T-cell (primary cell): ENCODE measurements around the gene AREG. TPM values are rescaled to one million over a fixed set of nuclear protein-coding genes. Genes with fewer than 3 reads are reported as not detected.

ENCODE experiments used
- ATAC-seq, 4 experiments: fragments of 200-7000 bp in 3 of 4; fragments of 150-1000 bp in 1 of 4; cut with Tn5 transposase; replicated peaks in 1 of 4; 1 replicate in 3 of 4; 2 replicates in 1 of 4; pipeline ENCODE4 v1.10.0; 2021; ENCODE audit warnings: moderate library complexity in 3 of 4, mild to moderate bottlenecking in 2 of 4, moderate number of reproducible peaks in 1 of 4
- CTCF ChIA-PET, 2 donors: fragments of 300-600 bp; sonication (Branson Sonifier 250); formaldehyde crosslinking; loops; one replicate each; lab custom pipeline; 2022; ENCODE audit warnings: antibody characterized with exemption in 2 of 2; lab: Charles Lee
- POLR2A ChIA-PET, 2 donors: fragments of 300-600 bp; sonication (Branson Sonifier 250); formaldehyde crosslinking; loops; one replicate each; lab custom pipeline; 2022; ENCODE audit warnings: antibody characterized with exemption in 2 of 2; lab: Charles Lee
- DNase-seq, 35 experiments: peaks; one replicate each; pipeline versions ENCODE4 v3.0.0 to v3.0.0-alpha.2; 2013 to 2023
- H3K27ac ChIP-seq: one replicate; pipeline ENCODE4 v1.5.1; 2013; ENCODE audit warnings: low read length
- H3K27me3 ChIP-seq, 2 experiments: replicated peaks in 1 of 2; 1 replicate in 1 of 2; 2 replicates in 1 of 2; pipeline versions ENCODE4 v1.6.1 to v1.7.0; 2013; ENCODE audit warnings: low read length in 1 of 2, mixed read lengths in 1 of 2; ENCODE audit not compliant: control insufficient read depth in 2 of 2, insufficient read depth in 2 of 2; ENCODE audit errors: extremely low read depth in 1 of 2
- H3K36me3 ChIP-seq, 2 donors: 1 replicate in 1 of 2; 2 replicates in 1 of 2; pipeline versions ENCODE4 v1.6.1 to v1.7.0; 2013; ENCODE audit warnings: low read length in 1 of 2; ENCODE audit not compliant: control insufficient read depth in 2 of 2, insufficient read depth in 1 of 2; ENCODE audit errors: extremely low read depth in 1 of 2
- H3K4me1 ChIP-seq, 2 experiments: 1 replicate in 1 of 2; 2 replicates in 1 of 2; pipeline versions ENCODE4 v1.6.1 to v1.7.0; 2013; ENCODE audit warnings: low read length in 2 of 2, mixed read lengths in 1 of 2; ENCODE audit not compliant: insufficient read depth in 2 of 2, control insufficient read depth in 1 of 2; ENCODE audit errors: extremely low read depth in 1 of 2
- H3K4me3 ChIP-seq, 2 donors: 1 replicate in 1 of 2; 2 replicates in 1 of 2; pipeline versions ENCODE4 v1.5.1 to v1.7.0; 2013; ENCODE audit warnings: mild to moderate bottlenecking in 2 of 2, low read length in 1 of 2, moderate library complexity in 1 of 2; ENCODE audit not compliant: control insufficient read depth in 1 of 2; ENCODE audit errors: extremely low read depth in 1 of 2
- H3K9me3 ChIP-seq: 2 replicates; pipeline ENCODE4 v1.7.0; 2013
- H3K27ac Mint-ChIP-seq, 2 donors: one replicate each; pipeline ENCODE4 v1.8.0; 2020 to 2021; ENCODE audit warnings: mild to moderate bottlenecking in 2 of 2, mixed read lengths in 2 of 2
- H3K27me3 Mint-ChIP-seq, 2 donors: one replicate each; pipeline ENCODE4 v1.8.0; 2021 to 2022; ENCODE audit warnings: mixed read lengths in 2 of 2
- H3K36me3 Mint-ChIP-seq: one replicate; pipeline ENCODE4 v1.8.0; 2021; ENCODE audit warnings: mixed read lengths
- H3K4me1 Mint-ChIP-seq, 3 donors: one replicate each; pipeline ENCODE4 v1.8.0; 2020 to 2022; ENCODE audit warnings: mixed read lengths in 3 of 3, mild to moderate bottlenecking in 1 of 3
- H3K4me3 Mint-ChIP-seq, 3 donors: one replicate each; pipeline ENCODE4 v1.8.0; 2020 to 2022; ENCODE audit warnings: mild to moderate bottlenecking in 3 of 3, mixed read lengths in 3 of 3, moderate library complexity in 3 of 3
- H3K9me3 Mint-ChIP-seq, 3 donors: one replicate each; pipeline ENCODE4 v1.8.0; 2020 to 2022; ENCODE audit warnings: mixed read lengths in 3 of 3
- WGBS: methylation state at CpG from one replicate; pipeline ENCODE4 v1.1.5; 2013; ENCODE audit warnings: missing lambda C conversion rate; ENCODE audit not compliant: insufficient coverage; 5-methylcytosine and 5-hydroxymethylcytosine counted together
- total RNA-seq, 35 experiments: library from RNA in 6 of 35; stranded (reverse) in 6 of 35; fragments of 120-200 nt in 1 of 35; gene quantifications; one replicate each; pipeline versions ENCODE4 v1.2.1 to v1.2.4 and lab custom pipeline; 2013 to 2026

Gene AREG
- total RNA-seq, 5 donors from 2014 or later (not counting 1 experiment from before 2014, with no cell fraction given) = 0.54 to 29.4 (median 1.1) TPM

DNA sequence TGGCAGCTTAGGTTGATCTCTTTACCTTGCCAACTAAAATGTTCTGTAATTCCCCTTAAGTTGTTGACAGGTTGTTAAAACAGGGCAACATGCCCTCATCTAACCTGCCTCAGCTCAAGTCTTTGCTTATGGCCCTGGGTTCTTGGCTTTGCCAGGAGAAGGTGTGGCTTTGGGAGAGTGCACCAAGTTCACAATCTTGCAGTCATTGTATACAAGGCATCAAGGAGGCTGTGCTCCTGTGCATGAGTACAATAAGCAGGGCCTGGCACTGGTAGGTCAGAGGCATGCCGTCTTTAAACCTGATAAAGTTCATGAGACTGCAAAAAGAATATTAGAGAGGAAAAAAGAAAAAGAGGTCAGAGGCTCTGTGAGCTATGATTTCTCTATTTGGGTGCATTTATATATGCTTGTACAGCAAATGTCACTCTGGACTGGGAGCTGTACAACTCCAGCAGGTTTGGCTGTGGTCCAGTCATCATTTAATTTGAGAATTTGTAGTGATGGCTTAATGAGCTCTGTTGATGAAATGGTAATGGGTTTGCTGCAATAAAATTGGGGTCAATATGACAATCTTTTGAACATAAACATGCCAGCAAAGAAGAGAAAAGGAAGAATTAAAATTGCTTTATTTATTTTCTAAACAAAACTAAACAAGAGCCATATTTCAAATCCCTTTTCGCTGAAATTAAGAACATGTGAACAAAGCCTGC lies 30.3 kb downstream of the AREG start:
- ATAC-seq = no peak
- CTCF ChIA-PET = interaction anchor here in 1 of 2 donors (0.6 kb wide), 1 partner anchor 225 kb away, joined by 3 read pairs; no protein-coding TSS in a partner anchor

DNA sequence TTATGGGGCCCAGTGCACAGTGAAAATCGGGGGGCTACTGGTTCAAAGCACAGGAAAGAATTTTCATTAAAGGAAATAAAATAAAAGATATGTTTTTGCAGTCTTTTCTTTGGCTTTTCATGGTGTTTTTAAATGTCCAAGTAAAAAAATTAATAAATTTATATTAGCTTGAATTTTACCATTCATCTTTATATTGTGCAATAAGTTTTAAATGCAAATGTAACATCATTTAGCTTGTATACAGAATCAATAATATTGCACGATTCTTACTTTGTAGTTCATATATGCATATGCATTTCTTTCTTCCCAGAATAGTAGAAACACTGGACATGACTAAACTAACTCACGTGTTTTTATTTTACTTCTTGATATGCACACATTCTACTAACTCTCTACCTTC lies 31.0 kb downstream of the AREG start:
- H3K9me3 Mint-ChIP-seq = no peaks in the 10 kb centered on the region
- ATAC-seq (no peak), DNase-seq (no peak)
- H3K4me1 Mint-ChIP-seq = no peaks in the 10 kb centered on the region
- Histone ChIP-seq H3K4me3 (no peak overlapping the region), H3K27me3 (no peaks in the 10 kb centered on the region), H3K4me1 (no peaks in the 10 kb centered on the region), H3K9me3 (no peaks in the 10 kb centered on the region), H3K27ac (no peak overlapping the region), H3K36me3 (no peaks in the 10 kb centered on the region)
- H3K4me3 Mint-ChIP-seq = no peak overlapping the region
- H3K27me3 Mint-ChIP-seq = peaks cover 7 to 28% of the 10 kb centered on the region in 2 donors
- H3K27ac Mint-ChIP-seq = no peak overlapping the region
- ChIA-PET CTCF (interaction anchor here in 1 of 2 donors (0.6 kb wide), 1 partner anchor 225 kb away, joined by 3 read pairs; no protein-coding TSS in a partner anchor), POLR2A (no interaction called here)
- no peaks in the 10 kb centered on the region for H3K36me3 Mint-ChIP-seq
- WGBS = no CpG with 5 or more reads among the region's 3 CpGs

More for the DNA sequence above, 30.3 kb downstream of the AREG start:
- Mint-ChIP-seq H3K27me3 (peaks cover 7 to 28% of the 10 kb centered on the region in 2 donors), H3K9me3 (no peaks in the 10 kb centered on the region), H3K27ac (no peak overlapping the region), H3K4me3 (no peak overlapping the region), H3K4me1 (no peaks in the 10 kb centered on the region), H3K36me3 (no peaks in the 10 kb centered on the region)
- H3K27me3 ChIP-seq = no peaks in the 10 kb centered on the region
- H3K9me3 ChIP-seq = no peaks in the 10 kb centered on the region
- H3K27ac ChIP-seq = no peak overlapping the region
- WGBS = 100% methylated on average over 1 of the region's 2 CpGs
- POLR2A ChIA-PET = no interaction called here
- no peaks in the 10 kb centered on the region for H3K4me1 ChIP-seq
- no peaks in the 10 kb centered on the region for H3K36me3 ChIP-seq
- no peak overlapping the region for H3K4me3 ChIP-seq
- no peak for DNase-seq

- no peak overlapping the region for H3K4me3 ChIP-seq
- ATAC-seq (no peak), DNase-seq (no peak)
- ChIA-PET POLR2A (no interaction called here), CTCF (no interaction called here)
- no peak overlapping the region for H3K27ac ChIP-seq
- no CpG with 5 or more reads among the region's 1 CpG for WGBS
- Mint-ChIP-seq H3K27me3 (peaks cover 11 to 23% of the 10 kb centered on the region in 2 donors), H3K4me1 (no peaks in the 10 kb centered on the region), H3K9me3 (no peaks in the 10 kb centered on the region), H3K4me3 (no peak overlapping the region), H3K27ac (no peak overlapping the region), H3K36me3 (no peaks in the 10 kb centered on the region)
- no peaks in the 10 kb centered on the region for H3K9me3 ChIP-seq
- H3K36me3 ChIP-seq = no peaks in the 10 kb centered on the region
- no peaks in the 10 kb centered on the region for H3K4me1 ChIP-seq
- H3K27me3 ChIP-seq = peaks cover 0 to 3% of the 10 kb centered on the region in 2 experiments
Measured at GRCh38 chr4:74479009-74479408, 34.1 kb downstream of the AREG start.

GRCh38 chr4:74480267-74480666 lies 35.3 kb downstream of the AREG start:
- peaks cover 6 to 11% of the 10 kb centered on the region in 2 donors for H3K27me3 Mint-ChIP-seq
- Histone ChIP-seq H3K27ac (no peak overlapping the region), H3K4me3 (no peak overlapping the region), H3K36me3 (no peaks in the 10 kb centered on the region), H3K9me3 (no peaks in the 10 kb centered on the region), H3K27me3 (peaks cover 0 to 3% of the 10 kb centered on the region in 2 experiments), H3K4me1 (no peaks in the 10 kb centered on the region)
- no peaks in the 10 kb centered on the region for H3K4me1 Mint-ChIP-seq
- POLR2A ChIA-PET = no interaction called here
- no peak for ATAC-seq
- CTCF ChIA-PET = interaction anchor here in 1 of 2 donors (0.9 kb wide), 1 partner anchor 11 kb away, joined by 3 read pairs; no protein-coding TSS in a partner anchor
- no peaks in the 10 kb centered on the region for H3K9me3 Mint-ChIP-seq
- no CpG with 5 or more reads among the region's 2 CpGs for WGBS
- no peaks in the 10 kb centered on the region for H3K36me3 Mint-ChIP-seq
- H3K27ac Mint-ChIP-seq = no peak overlapping the region
- DNase-seq = no peak
- no peak overlapping the region for H3K4me3 Mint-ChIP-seq

DNA sequence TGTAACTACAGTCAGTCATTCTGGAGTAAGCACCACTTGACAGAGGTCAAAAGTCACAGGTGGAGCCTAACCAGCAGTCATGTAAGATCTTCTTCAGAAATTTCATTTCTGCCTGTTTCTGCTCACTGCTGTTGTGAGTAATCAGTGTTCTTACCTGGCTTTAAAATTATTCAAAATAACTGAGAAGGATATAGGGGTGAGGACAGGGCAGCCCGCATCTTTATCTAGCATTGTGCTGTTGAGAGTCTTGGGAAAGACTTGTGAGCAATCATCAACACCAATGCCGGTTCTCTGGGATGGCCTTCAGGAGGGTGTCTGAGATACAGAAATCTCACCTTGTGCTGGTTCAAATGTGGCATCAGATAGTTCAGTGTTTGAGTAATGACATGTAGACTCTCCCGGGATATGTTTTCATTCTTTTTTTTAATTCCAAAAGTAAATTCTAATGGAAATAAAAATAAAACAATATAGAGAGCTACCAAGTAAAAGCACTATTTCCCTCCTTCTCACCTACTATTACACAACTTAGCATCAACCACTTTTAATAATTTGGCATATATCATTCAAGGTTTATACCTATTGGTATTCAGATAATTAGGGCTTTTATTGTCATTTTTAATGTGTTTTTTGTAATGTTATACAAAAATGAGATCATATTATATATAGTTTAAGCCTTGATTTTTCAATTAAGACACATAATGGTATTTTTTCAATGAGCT lies 37.1 kb downstream of the AREG start:
- H3K4me3 Mint-ChIP-seq = no peak overlapping the region
- H3K27me3 ChIP-seq = peaks cover 0 to 3% of the 10 kb centered on the region in 2 experiments
- H3K4me1 Mint-ChIP-seq = no peaks in the 10 kb centered on the region
- no peaks in the 10 kb centered on the region for H3K4me1 ChIP-seq
- peaks cover 5 to 6% of the 10 kb centered on the region in 2 donors for H3K27me3 Mint-ChIP-seq
- H3K9me3 ChIP-seq = no peaks in the 10 kb centered on the region
- H3K9me3 Mint-ChIP-seq = no peaks in the 10 kb centered on the region
- no peak for DNase-seq
- H3K36me3 ChIP-seq = no peaks in the 10 kb centered on the region
- POLR2A ChIA-PET = no interaction called here
- no peaks in the 10 kb centered on the region for H3K36me3 Mint-ChIP-seq
- H3K27ac ChIP-seq = no peak overlapping the region
- no peak overlapping the region for H3K4me3 ChIP-seq
- WGBS = no CpG with 5 or more reads among the region's 3 CpGs
- CTCF ChIA-PET = no interaction called here
- H3K27ac Mint-ChIP-seq = no peak overlapping the region
- no peak for ATAC-seq

DNA sequence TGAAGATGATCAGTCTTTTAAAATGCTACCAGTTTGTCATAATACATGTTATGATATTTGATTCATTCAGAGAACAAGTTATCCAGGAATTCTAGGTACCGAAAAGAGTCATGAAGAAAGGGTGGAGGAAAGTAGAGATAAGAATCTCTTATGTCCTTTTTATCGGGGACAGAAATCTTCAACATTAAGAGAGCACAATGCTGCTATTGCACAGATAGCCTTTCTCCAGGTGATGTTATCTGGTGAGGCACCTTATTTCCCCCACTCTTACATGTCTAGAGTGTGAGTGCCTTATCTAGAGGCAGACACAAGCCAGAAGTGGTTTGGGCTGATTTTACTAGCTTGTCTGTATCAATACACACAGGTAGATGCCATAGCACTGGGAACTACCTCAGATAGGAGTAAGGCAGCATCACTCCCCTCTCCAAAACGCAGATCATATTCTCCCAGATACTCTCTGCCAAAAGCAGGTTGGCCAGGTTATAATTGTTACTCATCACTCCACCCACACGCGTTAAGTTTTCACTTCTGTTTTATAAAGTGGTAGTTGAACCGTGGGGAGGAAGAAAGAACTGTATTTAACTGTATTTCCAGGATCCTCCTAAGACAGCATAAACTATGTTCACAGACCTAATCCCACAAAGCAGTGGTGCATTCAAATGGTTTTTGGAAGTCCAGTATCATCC lies 38.4 kb downstream of the AREG start:
- ATAC-seq = no peak
- Histone ChIP-seq H3K36me3 (no peaks in the 10 kb centered on the region), H3K4me1 (no peaks in the 10 kb centered on the region), H3K4me3 (no peak overlapping the region), H3K9me3 (no peaks in the 10 kb centered on the region), H3K27ac (no peak overlapping the region), H3K27me3 (peaks cover 0 to 3% of the 10 kb centered on the region in 2 experiments)
- Mint-ChIP-seq H3K27me3 (peaks cover 5 to 6% of the 10 kb centered on the region in 2 donors), H3K4me3 (no peak overlapping the region), H3K4me1 (no peaks in the 10 kb centered on the region), H3K27ac (no peak overlapping the region), H3K36me3 (no peaks in the 10 kb centered on the region), H3K9me3 (no peaks in the 10 kb centered on the region)
- ChIA-PET POLR2A (no interaction called here), CTCF (no interaction called here)
- DNase-seq = no peak
- WGBS = no CpG with 5 or more reads among the region's 6 CpGs
